ENCODE results near the gene KCTD2.

Gene KCTD2

GRCh38 chr17:75001915-75002843, 44.8 kb upstream of the KCTD2 start:
- peak; percentile 25; the same call in 1 of the 2 replicates for TF ChIP-seq POLR2AphosphoS5 (IDR thresholded peaks at IDR 0.05; ENCODE audit: low read depth)
- TF ChIP-seq GABPA (IDR thresholded peaks at IDR 0.05; ENCODE audit: low read depth), result no peak
- no peak for TF ChIP-seq REST (IDR thresholded peaks at IDR 0.05; ENCODE audit: insufficient replicate concordance, low read depth)
- peak; percentile 19; the same call in 1 of the 2 replicates for TF ChIP-seq SPI1 (IDR thresholded peaks at IDR 0.05; ENCODE audit: borderline replicate concordance, low read depth)
- TF ChIP-seq CTCF (IDR thresholded peaks at IDR 0.05; ENCODE audit: insufficient read depth, low read length), result no peak
- Histone ChIP-seq H3K27ac (replicated peaks) (peak overlapping the region; percentile 46), H3K27me3 (ENCODE audit: insufficient read depth, poor library complexity, severe bottlenecking) (no peaks in the 10 kb centered on the region), H3K4me3 (replicated peaks; ENCODE audit: insufficient read depth, low read length) (no peak overlapping the region)
- DNase-seq (ENCODE audit: low read depth in 1 of 2, low spot score in 1 of 2), result peak in 1 of 2 experiments; percentile 80

- H3K4me3 ChIP-seq (replicated peaks; ENCODE audit: insufficient read depth, low read length), result no peak overlapping the region
- H3K27me3 ChIP-seq (ENCODE audit: insufficient read depth, poor library complexity, severe bottlenecking), result no peaks in the 10 kb centered on the region
- TF ChIP-seq POLR2AphosphoS5 (IDR thresholded peaks at IDR 0.05; ENCODE audit: low read depth), result no peak
- no peak for TF ChIP-seq SPI1 (IDR thresholded peaks at IDR 0.05; ENCODE audit: borderline replicate concordance, low read depth)
- no peak for TF ChIP-seq CTCF (IDR thresholded peaks at IDR 0.05; ENCODE audit: insufficient read depth, low read length)
- TF ChIP-seq REST (IDR thresholded peaks at IDR 0.05; ENCODE audit: insufficient replicate concordance, low read depth), result no peak
- TF ChIP-seq GABPA (IDR thresholded peaks at IDR 0.05; ENCODE audit: low read depth), result no peak
- no peak for DNase-seq (ENCODE audit: low read depth in 1 of 2, low spot score in 1 of 2)
- peak overlapping the region; percentile 46; the same call in 1 of the 2 replicates for H3K27ac ChIP-seq (replicated peaks)
Measured at GRCh38 chr17:75003070-75003956, 43.7 kb upstream of the KCTD2 start.

- no peaks in the 10 kb centered on the region for H3K27me3 ChIP-seq (ENCODE audit: insufficient read depth, poor library complexity, severe bottlenecking)
- H3K4me3 ChIP-seq (replicated peaks; ENCODE audit: insufficient read depth, low read length), result no peak overlapping the region
- H3K27ac ChIP-seq (replicated peaks), result no peak overlapping the region
- TF ChIP-seq REST (IDR thresholded peaks at IDR 0.05; ENCODE audit: insufficient replicate concordance, low read depth) (no peak), GABPA (IDR thresholded peaks at IDR 0.05; ENCODE audit: low read depth) (no peak), POLR2AphosphoS5 (IDR thresholded peaks at IDR 0.05; ENCODE audit: low read depth) (no peak), CTCF (IDR thresholded peaks at IDR 0.05; ENCODE audit: insufficient read depth, low read length) (no peak), SPI1 (IDR thresholded peaks at IDR 0.05; ENCODE audit: borderline replicate concordance, low read depth) (no peak)
- no peak for DNase-seq (ENCODE audit: low read depth in 1 of 2, low spot score in 1 of 2)
Measured at GRCh38 chr17:75003957-75004355, 43.1 kb upstream of the KCTD2 start.
